HepG2 (cell line): Measurements from ENCODE around the gene KRT13. TPM values are rescaled to one million over a fixed set of nuclear protein-coding genes. Genes with fewer than 3 reads are reported as not detected.

Experiments
- CC2D1A ChIP-seq: sonication (generic); formaldehyde crosslinking; IDR thresholded peaks from 2 replicates; pipeline ENCODE4 v1.8.1; 2023; ENCODE audit warnings: mild to moderate bottlenecking, missing genetic modification reagents
- CHCHD3 ChIP-seq: sonication (generic); formaldehyde crosslinking; IDR thresholded peaks from 2 replicates; pipeline ENCODE4 v1.8.0; 2022; ENCODE audit warnings: mild to moderate bottlenecking, missing genetic modification reagents, moderate library complexity
- DMAP1 ChIP-seq: IDR thresholded peaks from 2 replicates; pipeline ENCODE4 v1.6.1; 2016
- HNRNPK ChIP-seq: fragments of 200-400 bp; formaldehyde crosslinking; IDR thresholded peaks from 2 replicates; pipeline ENCODE4 v1.6.1; 2018; ENCODE audit warnings: low read length, low read depth, moderate library complexity, mild to moderate bottlenecking; ENCODE audit not compliant: poor library complexity, severe bottlenecking
- HOXA3 ChIP-seq: sonication (generic); formaldehyde crosslinking; IDR thresholded peaks from 2 replicates; pipeline ENCODE4 v1.5.0; 2020; ENCODE audit warnings: missing genetic modification reagents
- KDM3A ChIP-seq: IDR thresholded peaks from 2 replicates; pipeline ENCODE4 v1.6.1; 2018; ENCODE audit warnings: low read depth, missing compliant biosample characterization
- MTA1 ChIP-seq: sonication (generic); formaldehyde crosslinking; IDR thresholded peaks from 2 replicates; pipeline ENCODE4 v1.4.0; 2020; ENCODE audit warnings: missing genetic modification reagents, mild to moderate bottlenecking, borderline replicate concordance
- MTA3 ChIP-seq: sonication (generic); formaldehyde crosslinking; IDR thresholded peaks from 2 replicates; pipeline ENCODE4 v1.4.0; 2020; ENCODE audit warnings: missing genetic modification reagents
- NAIF1 ChIP-seq: sonication (generic); formaldehyde crosslinking; IDR thresholded peaks from 2 replicates; pipeline ENCODE4 v1.5.0; 2020; ENCODE audit warnings: mild to moderate bottlenecking, missing genetic modification reagents, borderline replicate concordance
- RELA ChIP-seq: sonication (generic); formaldehyde crosslinking; IDR thresholded peaks from 2 replicates; pipeline ENCODE4 v1.4.0; 2020; ENCODE audit warnings: missing genetic modification reagents
- RFX1 ChIP-seq: fragments of 450-650 bp; IDR thresholded peaks from 2 replicates; pipeline ENCODE4 v1.6.1; 2017
- SALL1 ChIP-seq: sonication (generic); formaldehyde crosslinking; IDR thresholded peaks from 2 replicates; pipeline ENCODE4 v1.8.0; 2022; ENCODE audit warnings: mild to moderate bottlenecking, missing genetic modification reagents
- SP4 ChIP-seq: sonication (generic); formaldehyde crosslinking; IDR thresholded peaks from 2 replicates; pipeline ENCODE4 v1.8.1; 2023; ENCODE audit warnings: mild to moderate bottlenecking, missing genetic modification reagents
- ZFP37 ChIP-seq: sonication (generic); formaldehyde crosslinking; IDR thresholded peaks from 2 replicates; pipeline ENCODE4 v1.4.0; 2020; ENCODE audit warnings: missing genetic modification reagents, borderline replicate concordance
- ZNF160 ChIP-seq: sonication (generic); formaldehyde crosslinking; IDR thresholded peaks from 2 replicates; pipeline ENCODE4 v1.8.0; 2022; ENCODE audit warnings: mild to moderate bottlenecking, inconsistent platforms, missing genetic modification reagents
- ZNF230 ChIP-seq: sonication (generic); formaldehyde crosslinking; IDR thresholded peaks from 2 replicates; pipeline ENCODE4 v1.4.0; 2020; ENCODE audit warnings: mild to moderate bottlenecking, missing genetic modification reagents
- ZNF253 ChIP-seq: sonication (generic); formaldehyde crosslinking; IDR thresholded peaks from 2 replicates; pipeline ENCODE4 v1.8.0; 2022; ENCODE audit warnings: mild to moderate bottlenecking, missing genetic modification reagents, borderline replicate concordance
- ZNF383 ChIP-seq: sonication (generic); formaldehyde crosslinking; IDR thresholded peaks from 2 replicates; pipeline ENCODE4 v1.4.0; 2020; ENCODE audit warnings: missing genetic modification reagents, mild to moderate bottlenecking, borderline replicate concordance
- ZNF44 ChIP-seq: sonication (generic); formaldehyde crosslinking; IDR thresholded peaks from 2 replicates; pipeline ENCODE4 v1.5.1; 2020; ENCODE audit warnings: mild to moderate bottlenecking, missing genetic modification reagents
- ZNF562 ChIP-seq: sonication (generic); formaldehyde crosslinking; IDR thresholded peaks from 2 replicates; pipeline ENCODE4 v1.8.0; 2022; ENCODE audit warnings: missing genetic modification reagents, borderline replicate concordance
- ZNF766 ChIP-seq: sonication (generic); formaldehyde crosslinking; IDR thresholded peaks from 2 replicates; pipeline ENCODE4 v1.5.0; 2020; ENCODE audit warnings: missing genetic modification reagents, borderline replicate concordance
- polyA plus RNA-seq, 8 experiments: library from polyadenylated mRNA; depleted of rRNA in 3 of 8; stranded (reverse) in 7 of 8; unstranded in 1 of 8; fragments of >200 nt; fragmentation: Illumina TruSeq in 4 of 8; extraction: Trizol in 4 of 8; gene quantifications; 2 replicates each; pipeline versions ENCODE4 v1.2.1 to v1.2.3, GENCODE V29; 2011 to 2016; ENCODE audit warnings: low read depth in 4 of 8, missing spikeins in 1 of 8, mixed read lengths in 1 of 8; ENCODE audit not compliant: insufficient read depth in 1 of 8
- total RNA-seq, 5 experiments: library from RNA; depleted of rRNA; stranded (reverse); fragments of >200 nt; fragmentation: Illumina TruSeq; extraction: Trizol; gene quantifications; 2 replicates each; pipeline ENCODE4 v1.2.3, GENCODE V29; 2016; ENCODE audit warnings: low read depth in 1 of 5
- TF ChIP-seq, protein P1 (sequence below): sonication (generic); formaldehyde crosslinking; IDR thresholded peaks from 2 replicates; pipeline ENCODE4 v1.4.0; 2020; ENCODE audit warnings: missing genetic modification reagents, low read depth, mild to moderate bottlenecking, borderline replicate concordance
- TF ChIP-seq, protein P2 (sequence below): sonication (generic); formaldehyde crosslinking; IDR thresholded peaks from 2 replicates; pipeline ENCODE4 v1.5.1; 2020; ENCODE audit warnings: mild to moderate bottlenecking, missing genetic modification reagents, moderate library complexity
- TF ChIP-seq, protein P3 (sequence below): IDR thresholded peaks from 2 replicates; pipeline ENCODE4 v1.6.1; 2016; ENCODE audit warnings: control low read depth
- TF ChIP-seq, protein P4 (sequence below): sonication (generic); formaldehyde crosslinking; IDR thresholded peaks from 2 replicates; pipeline ENCODE4 v1.5.0; 2020; ENCODE audit warnings: missing genetic modification reagents, mild to moderate bottlenecking, borderline replicate concordance

The KRT13 gene
- total and polyA plus RNA-seq, 2 of the 13 experiments (the other 11 are each of a cell fraction or from before 2014, with no cell fraction given): not detected

DNA sequence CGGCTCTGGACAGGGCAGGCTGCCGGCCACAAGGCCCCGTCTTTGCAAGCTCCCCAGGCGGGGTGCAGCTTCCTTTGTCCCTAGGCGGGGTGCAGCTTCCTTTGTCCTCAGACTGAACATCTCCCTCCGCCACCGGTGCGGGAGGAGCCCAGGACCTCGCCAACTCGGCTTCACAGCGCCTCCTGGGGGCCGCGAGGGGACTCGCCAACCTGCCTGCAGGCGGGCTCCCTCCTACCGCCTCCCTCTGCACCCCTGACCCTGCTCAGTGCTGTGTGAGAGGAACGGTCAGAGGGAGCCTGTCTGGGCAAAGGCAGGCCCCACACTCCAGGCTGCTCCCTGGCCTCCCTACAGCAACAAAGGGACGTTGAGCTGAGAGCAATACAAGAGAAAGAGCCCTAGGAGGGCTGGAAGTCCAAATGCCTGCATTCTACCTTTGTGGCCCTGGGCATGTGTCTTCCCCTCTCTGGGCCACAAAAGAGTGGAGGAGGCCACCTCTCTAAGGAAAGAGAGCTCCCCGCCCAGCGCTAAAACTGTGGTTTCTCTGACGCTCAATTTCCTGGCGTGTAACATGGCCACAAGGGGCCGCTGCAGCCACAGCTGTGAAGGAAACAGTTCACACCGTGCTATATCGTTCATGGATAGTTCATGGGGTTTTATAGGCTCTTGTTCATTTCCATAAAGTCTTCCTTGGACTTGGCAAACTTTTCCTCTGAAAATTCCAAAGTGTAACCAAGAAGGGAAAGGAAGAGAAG lies 43.6 kb upstream of the KRT13 start (continued):
- TF ChIP-seq, protein P1, sequence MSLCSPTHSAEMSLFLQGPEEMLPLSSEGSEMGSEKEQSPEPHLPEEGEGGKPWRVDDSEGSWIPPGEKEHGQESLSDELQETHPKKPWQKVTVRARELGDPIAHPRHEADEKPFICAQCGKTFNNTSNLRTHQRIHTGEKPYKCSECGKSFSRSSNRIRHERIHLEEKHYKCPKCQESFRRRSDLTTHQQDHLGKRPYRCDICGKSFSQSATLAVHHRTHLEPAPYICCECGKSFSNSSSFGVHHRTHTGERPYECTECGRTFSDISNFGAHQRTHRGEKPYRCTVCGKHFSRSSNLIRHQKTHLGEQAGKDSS (CRISPR knock-in tag): peak; percentile 99
- TF ChIP-seq MTA3 (CRISPR knock-in tag): no peak
- TF ChIP-seq HNRNPK: no peak
- TF ChIP-seq NAIF1 (CRISPR knock-in tag): no peak
- TF ChIP-seq, protein P2, sequence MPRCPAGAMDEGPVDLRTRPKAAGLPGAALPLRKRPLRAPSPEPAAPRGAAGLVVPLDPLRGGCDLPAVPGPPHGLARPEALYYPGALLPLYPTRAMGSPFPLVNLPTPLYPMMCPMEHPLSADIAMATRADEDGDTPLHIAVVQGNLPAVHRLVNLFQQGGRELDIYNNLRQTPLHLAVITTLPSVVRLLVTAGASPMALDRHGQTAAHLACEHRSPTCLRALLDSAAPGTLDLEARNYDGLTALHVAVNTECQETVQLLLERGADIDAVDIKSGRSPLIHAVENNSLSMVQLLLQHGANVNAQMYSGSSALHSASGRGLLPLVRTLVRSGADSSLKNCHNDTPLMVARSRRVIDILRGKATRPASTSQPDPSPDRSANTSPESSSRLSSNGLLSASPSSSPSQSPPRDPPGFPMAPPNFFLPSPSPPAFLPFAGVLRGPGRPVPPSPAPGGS: peak; percentile 34; the same call in 1 of the 2 replicates
- 0 out of 2 replicates have a peak, but pooled peaks have one; percentile 21 for TF ChIP-seq DMAP1
- peak; percentile 69; the same call in 1 of the 2 replicates for TF ChIP-seq MTA1 (CRISPR knock-in tag)
- no peak for TF ChIP-seq ZNF160 (CRISPR knock-in tag)
- TF ChIP-seq ZNF44 (CRISPR knock-in tag): 0 out of 2 replicates have a peak, but pooled peaks have one; percentile 35
- TF ChIP-seq, protein P3, sequence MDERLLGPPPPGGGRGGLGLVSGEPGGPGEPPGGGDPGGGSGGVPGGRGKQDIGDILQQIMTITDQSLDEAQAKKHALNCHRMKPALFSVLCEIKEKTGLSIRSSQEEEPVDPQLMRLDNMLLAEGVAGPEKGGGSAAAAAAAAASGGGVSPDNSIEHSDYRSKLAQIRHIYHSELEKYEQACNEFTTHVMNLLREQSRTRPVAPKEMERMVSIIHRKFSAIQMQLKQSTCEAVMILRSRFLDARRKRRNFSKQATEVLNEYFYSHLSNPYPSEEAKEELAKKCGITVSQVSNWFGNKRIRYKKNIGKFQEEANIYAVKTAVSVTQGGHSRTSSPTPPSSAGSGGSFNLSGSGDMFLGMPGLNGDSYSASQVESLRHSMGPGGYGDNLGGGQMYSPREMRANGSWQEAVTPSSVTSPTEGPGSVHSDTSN: no peak
- no peak for TF ChIP-seq ZFP37 (CRISPR knock-in tag)
- peak; percentile 77; the same call in 1 of the 2 replicates for TF ChIP-seq RELA
- TF ChIP-seq CC2D1A (CRISPR knock-in tag): no peak
- TF ChIP-seq CHCHD3 (CRISPR knock-in tag): 0 out of 2 replicates have a peak, but pooled peaks have one; percentile 9
- no peak for TF ChIP-seq ZNF253
- TF ChIP-seq KDM3A (CRISPR knock-in tag): peak; percentile 89; the same call in 1 of the 2 replicates
- peak; percentile 32; the same call in 1 of the 2 replicates for TF ChIP-seq HOXA3 (CRISPR knock-in tag)
- no peak for TF ChIP-seq RFX1
- TF ChIP-seq SALL1 (CRISPR knock-in tag): peak; percentile 80
- no peak for TF ChIP-seq ZNF766 (CRISPR knock-in tag)
- TF ChIP-seq SP4 (CRISPR knock-in tag): peak; percentile 63; the same call in 1 of the 2 replicates
- TF ChIP-seq, protein P4, sequence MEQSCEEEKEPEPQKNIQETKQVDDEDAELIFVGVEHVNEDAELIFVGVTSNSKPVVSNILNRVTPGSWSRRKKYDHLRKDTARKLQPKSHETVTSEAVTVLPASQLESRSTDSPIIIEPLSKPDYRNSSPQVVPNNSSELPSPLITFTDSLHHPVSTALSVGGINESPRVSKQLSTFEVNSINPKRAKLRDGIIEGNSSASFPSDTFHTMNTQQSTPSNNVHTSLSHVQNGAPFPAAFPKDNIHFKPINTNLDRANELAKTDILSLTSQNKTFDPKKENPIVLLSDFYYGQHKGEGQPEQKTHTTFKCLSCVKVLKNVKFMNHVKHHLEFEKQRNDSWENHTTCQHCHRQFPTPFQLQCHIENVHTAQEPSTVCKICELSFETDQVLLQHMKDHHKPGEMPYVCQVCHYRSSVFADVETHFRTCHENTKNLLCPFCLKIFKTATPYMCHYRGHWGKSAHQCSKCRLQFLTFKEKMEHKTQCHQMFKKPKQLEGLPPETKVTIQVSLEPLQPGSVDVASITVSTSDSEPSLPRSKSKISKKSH (CRISPR knock-in tag): peak; percentile 53; the same call in 1 of the 2 replicates
- TF ChIP-seq ZNF230 (CRISPR knock-in tag): peak; percentile 36
- no peak for TF ChIP-seq ZNF383 (CRISPR knock-in tag)
- TF ChIP-seq ZNF562 (CRISPR knock-in tag): no peak
